ENCODE measurements around the gene FBXW2.
A peak's percentile ranks its signal among the peaks of the same experiment; 100 is the strongest.
"Not testable (repeated sequence)": the region's sequence is repeated elsewhere in the genome, so short reads cannot be mapped to it uniquely, and the experiment has no call there.

FBXW2 gene, protein sequence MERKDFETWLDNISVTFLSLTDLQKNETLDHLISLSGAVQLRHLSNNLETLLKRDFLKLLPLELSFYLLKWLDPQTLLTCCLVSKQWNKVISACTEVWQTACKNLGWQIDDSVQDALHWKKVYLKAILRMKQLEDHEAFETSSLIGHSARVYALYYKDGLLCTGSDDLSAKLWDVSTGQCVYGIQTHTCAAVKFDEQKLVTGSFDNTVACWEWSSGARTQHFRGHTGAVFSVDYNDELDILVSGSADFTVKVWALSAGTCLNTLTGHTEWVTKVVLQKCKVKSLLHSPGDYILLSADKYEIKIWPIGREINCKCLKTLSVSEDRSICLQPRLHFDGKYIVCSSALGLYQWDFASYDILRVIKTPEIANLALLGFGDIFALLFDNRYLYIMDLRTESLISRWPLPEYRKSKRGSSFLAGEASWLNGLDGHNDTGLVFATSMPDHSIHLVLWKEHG

DNA sequence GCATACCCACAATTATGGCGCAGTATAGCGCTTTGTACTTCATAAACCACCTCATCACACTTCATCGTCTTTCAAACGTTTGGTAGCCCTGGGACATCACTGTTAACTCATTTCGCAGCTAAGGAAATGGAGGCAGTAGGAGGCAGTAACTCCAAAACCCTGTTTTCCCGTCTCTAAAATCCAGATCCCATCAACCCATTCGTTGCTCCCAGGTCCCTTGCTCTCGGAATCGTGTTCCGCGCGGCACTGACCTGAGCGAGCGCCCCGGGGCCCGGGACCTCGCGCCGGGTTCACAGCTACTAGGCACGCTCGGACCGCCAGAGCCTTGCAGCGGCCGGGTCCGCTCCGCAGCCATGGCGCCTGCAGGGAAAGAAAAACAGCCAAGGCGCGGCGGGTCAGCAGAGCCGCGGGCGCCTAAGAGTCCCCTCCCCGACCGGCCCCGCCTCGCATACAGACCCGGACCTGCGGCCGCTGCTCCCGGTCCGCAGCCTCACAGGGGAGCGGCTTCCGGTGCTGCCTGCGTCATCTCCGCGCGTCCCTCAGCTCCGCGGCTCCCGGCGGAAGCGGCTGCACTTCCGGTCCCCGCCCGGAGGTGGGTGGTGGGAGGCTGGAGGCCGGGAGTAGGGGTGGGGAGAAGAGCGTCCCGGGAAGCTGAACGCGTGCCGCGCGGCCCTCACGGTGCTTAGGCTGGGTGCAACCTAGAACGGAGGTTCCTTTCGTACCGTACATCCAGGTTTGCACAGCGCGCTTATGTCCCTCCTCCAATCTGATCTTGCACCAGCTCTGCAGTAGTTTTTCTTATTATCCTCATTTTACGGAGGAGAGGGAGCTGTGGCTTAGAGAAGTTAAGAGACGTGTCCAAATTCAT lies at the start of gene FBXW2:
FBXW2 (minus strand) TSS at position 519 of the 868 bp plus-strand sequence. CDS start 5,158 bp downstream, outside the sequence.
- DNase-seq (ENCODE audit: low read depth) = peak; percentile 69

DNA sequence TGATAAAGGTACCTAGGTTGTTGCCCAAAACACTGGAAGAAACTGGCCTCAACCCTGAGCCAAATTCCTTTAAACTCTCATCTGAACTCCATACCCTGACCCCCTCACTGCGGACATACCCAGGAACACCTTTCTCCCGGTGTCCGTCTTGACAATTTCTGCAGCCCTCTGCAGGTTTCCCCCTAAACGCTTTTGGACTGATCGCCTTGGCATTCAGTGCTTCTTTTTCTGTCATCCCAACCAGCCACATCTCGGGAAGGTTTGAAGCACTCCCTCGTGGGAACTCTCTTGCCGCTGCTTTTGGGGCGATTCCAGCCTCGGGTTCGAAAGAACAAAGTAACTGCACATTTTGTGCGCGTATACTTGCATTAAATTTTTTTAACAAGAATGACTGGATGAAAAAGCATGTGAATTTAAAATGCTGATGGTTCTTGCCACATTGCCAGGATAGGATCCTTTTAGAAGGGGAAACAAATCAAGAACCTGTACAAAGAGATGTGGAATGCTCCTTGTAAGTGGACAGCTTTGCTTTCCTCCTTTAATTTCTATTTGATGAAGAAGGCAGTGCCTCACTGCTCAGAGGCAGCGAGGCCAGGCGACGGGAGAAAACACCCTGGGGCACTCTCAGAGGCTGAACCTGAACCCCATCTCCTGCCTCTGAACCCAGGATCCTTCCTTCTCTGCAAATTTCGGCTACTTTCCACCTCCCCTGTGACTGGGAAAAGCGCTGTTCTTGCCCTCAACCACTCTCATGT lies 48.9 kb upstream of the FBXW2 start:
- no peak for DNase-seq (ENCODE audit: low read depth)

DNA sequence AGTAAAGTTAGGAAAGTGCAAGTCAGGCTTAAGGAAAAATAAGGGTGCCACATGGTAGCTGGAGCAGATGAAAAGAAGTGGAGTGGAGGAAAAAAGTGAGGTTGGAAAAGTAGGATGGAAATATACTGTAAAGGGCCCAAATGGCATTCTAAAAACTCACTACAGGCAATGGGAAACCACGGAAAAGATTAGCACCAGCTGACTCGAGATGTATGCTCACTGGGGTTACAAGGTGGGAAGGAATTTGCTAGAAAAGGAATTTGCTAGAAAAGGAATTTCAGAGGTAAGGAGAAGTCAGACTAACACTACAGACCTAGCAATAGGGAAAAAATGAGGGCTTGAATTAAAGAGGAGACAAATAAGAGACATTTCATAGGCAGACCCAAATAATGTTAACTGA lies 45.9 kb upstream of the FBXW2 start:
- DNase-seq (ENCODE audit: low read depth) = no peak

DNA sequence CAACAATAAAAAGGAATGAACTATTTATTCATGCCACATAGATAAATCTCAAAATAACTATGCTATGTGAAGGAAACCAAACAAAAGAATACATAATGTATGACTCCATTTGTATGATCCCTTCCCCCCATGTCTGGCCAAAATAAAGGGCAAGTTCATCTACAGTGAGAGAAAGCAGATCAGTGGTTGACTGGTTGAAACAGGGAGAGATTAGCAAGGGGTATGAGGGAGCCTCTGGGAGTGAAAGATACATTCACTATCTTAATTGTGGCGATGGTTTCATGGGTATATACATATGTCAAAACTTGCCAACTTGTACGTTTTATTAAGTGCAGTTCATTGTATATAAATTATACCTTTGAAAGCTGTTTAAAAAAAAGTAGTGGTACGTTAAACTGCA lies 44.7 kb upstream of the FBXW2 start:
- DNase-seq (ENCODE audit: low read depth) = no peak

DNA sequence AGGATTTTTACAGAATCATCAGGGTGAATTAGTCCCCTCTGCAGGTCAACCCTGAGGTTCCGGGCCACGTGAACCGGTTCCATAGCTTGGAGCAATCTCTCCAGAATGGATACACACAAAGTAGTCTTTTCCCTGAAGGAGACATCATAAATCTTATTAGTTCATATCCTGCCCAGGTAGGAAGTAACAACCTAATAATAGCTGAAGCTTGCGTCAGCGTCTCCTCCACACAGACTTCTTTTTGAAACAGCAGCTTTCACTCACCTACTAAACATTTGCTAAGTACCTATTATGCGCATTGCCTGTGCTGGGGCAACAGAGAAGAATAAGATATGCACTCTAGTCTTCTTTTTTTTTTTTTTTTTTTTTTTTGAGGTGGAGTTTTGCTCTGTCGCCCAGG lies 40.1 kb upstream of the FBXW2 start:
- DNase-seq (ENCODE audit: low read depth) = no peak

DNA sequence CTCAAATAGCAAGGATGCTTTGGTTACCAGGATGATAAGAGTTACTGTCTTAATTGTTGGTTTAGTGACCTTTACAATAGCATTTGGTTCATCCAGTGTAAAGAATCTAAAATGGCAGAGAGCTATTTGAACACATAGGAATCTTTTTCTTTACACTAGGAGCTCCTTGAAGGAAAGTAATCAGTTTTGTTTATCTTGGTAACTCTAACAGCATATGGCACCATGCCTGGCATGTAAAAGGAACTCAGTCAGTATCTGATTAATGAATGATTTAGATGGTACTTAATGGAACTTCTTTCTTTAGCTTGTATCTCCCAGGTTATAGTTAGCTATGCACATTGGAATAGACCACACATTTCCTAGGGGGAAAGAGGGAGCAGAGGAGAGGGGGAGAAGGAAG lies 39.6 kb upstream of the FBXW2 start:
- no peak for DNase-seq (ENCODE audit: low read depth)

DNA sequence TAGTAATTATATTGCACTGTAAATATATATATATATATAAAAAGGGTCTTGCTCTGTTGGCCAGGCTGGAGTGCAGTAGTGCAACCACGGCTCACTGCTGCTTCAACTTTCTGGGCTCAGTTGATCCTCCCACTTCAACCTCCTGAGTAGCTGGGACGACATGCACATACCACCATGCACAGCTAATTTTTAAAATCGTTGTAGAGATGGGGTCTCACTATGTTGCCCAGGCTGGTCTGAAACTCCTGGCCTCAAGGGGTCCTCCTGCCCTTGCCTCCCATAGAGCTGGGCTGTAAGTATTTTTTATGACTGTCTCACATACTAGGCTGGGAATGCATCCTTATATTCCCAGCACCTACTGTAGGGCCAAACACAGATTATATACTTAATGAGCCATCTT lies 37.6 kb upstream of the FBXW2 start:
- no peak for DNase-seq (ENCODE audit: low read depth)

DNA sequence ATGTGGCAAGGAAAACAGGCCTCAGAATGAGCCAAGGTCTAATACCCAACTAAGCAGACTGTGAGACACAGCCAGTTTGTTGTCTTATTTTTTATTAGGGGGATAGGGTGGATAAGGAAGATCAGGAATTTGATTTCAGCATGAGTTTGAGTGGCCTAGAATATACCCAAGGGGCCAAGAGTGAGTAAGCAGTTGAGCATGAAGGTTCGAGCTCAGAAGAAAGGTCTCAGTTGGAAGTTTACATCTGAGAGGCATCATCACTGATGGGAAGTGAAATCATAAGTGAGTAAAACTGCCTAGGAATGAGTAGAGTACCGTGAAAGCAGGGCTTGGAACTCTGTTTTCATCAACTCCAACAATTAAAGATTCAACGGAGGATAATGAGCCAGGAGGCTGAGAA lies 36.9 kb upstream of the FBXW2 start:
- DNase-seq (ENCODE audit: low read depth) = no peak

DNA sequence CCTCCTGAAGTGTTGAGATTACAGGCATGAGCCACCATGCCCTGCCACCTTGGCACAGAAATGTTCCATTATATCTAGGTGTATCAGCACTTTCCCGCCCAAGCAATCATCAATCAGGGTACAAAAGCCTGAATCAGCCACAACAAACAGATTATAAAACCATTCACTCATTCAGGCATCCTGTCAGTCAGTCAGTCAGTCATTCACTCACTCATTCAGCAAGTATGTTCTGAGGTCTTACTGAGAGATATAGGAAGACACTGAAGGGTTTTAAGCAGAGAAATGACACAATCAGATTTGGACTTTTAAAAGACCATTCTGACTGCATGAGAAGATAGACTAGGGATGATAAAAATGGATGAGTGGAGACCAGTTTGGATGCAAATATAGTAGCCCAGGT lies 36.4 kb upstream of the FBXW2 start:
- no peak for DNase-seq (ENCODE audit: low read depth)

DNA sequence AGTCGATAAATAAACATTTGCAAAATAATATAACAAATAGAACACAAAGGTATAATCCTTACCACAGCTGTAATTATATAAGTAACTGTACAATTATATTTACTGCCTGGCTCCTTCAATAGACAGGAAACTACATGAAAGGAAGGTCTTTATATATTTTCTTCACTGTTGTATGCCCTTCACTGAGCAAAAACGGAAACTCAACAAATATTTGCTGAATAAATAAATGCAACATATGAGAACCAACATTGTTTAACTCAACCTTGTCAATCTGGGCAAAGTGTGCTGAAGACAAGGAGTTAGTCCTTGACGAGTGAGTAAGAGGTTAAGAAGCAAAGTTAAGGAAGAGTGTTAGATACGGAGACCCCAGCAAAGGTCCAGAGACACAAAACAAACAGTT lies 26.9 kb upstream of the FBXW2 start:
- DNase-seq (ENCODE audit: low read depth) = no peak

DNA sequence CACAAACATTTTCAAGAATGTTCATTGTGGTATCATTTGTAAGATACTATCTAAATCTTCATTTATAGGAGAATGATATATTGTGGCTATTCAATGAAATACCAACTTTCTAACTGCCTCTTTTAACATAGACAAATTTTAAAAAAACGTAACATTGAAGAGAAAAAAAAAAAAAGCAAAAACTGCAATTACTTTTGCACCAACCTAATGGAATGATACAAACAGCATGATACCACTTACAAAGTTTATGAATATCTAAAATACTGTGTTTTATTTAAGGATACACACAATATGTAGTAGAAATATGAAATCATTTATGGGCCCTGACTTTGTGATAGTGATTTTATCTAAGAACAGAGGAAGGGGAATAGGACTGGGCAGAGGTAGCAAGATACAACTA lies 25.4 kb upstream of the FBXW2 start:
- no peak for DNase-seq (ENCODE audit: low read depth)

DNA sequence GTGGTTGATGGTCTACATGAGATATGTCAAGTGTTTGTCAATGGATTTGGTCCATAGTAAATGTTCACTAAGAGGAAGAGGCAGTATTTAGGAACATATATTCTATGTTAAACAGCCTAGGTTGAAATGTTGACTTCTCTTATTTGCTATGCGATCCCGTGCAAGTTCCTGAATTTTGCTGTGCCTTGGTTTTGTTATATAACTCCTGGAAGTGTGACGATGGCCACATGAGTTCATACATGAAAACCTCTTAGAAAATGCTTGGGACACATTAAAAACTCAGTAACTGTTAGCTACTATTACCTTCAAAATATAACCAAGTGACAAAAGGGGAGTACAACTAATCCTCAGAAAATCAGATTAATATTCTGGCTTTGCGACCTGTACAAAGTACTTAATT lies 21.9 kb upstream of the FBXW2 start:
- no peak for DNase-seq (ENCODE audit: low read depth)

DNA sequence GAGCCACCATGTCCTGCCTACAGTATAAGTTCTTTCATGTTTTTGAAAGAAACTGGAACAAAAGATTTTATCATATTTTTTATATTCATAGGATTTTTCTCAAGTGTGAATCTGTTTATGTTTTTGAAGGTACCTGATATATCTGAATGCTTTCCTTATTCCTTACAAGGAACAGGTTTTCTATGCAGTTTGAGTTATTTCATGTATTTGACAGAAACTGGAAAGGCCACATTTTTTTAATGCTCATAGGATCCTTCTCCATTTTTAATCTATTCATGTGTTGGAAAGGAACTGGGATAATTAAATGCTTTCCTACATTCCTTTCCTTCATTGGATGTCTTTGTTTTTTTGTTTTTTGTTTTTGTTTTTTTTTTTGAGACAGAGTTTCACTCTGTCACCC lies 15.7 kb upstream of the FBXW2 start:
- no peak for DNase-seq (ENCODE audit: low read depth)

DNA sequence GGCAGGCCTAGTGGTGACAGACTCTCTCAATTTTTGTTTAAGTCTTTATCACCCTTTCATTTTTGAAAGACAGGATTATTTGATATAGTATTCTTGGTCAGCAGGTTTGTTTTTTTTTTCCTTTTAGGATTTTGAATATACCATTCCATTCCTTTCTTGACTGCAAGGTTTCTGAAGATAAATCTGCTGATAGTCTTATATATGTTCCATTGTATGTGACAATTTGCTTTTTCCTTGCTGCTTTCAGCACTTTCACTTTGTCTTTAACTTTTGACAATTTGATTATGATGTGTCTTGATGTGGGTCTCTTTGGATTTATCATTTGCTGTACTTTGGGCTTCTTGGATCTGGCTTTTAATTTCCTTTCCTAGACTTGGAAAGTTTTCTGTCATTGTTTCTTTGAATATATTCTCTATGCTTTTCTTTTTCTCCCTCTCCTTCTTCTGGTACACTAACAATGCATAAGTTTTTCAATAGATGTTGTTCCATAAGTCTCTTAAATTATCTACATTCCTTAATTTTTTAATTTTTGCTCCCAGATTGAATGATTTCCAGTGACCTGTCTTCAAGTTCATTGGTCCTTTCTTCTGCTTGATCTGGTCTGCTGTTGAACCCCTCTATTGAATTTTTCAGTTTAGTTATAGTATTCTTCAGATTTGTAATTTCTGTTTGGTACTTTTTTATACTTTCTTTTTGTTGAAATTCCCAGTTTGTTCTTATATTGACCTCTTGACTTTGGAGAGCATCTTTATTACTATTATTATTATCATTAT lies 14.6 kb upstream of the FBXW2 start:
- DNase-seq (ENCODE audit: low read depth) = no peak

DNA sequence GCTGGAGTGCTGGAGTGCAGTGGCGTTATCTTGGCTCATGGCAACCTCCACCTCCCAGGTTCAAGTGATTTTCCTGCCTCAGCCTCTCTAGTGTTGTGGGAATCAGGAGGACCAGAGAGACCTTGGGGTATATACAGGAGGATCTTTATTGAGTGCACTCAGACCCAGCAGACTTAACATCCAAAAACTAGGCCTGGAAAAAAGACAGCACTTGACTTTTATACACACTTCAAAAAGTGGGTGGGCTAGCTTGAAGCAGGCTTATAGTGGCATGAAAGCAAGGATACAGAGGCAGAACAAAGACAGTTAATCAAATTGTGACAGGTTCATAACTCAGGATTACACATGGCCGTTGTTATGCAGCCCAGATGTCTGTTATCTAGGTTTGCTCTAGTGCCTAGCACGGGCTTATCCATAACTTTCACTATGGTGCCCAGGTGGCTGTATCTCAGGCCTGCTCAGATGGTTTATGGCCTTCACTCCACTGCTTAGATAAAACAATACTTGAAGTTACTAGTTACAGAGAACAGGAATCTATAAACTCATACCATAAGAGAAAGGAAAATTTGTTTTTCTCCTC lies 11.7 kb upstream of the FBXW2 start:
- DNase-seq (ENCODE audit: low read depth) = not testable (repeated sequence)

DNA sequence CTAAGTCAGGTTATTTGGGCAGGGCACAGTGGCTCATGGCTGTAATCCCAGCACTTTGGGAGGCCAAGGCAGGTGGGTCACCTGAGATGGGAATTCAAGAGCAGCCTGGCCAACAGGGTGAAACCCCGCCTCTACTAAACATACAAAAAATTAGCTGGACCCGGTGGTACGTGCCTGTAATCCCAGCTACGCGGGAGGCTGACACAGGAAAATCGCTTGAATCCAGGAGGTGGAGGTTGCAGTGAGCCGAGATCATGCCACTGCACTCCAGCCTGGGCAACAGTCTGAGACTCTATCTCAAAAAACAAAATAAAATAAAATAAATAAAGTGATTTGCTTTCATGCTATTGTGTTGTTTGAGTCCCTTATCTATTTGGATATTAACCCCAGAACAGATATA lies 8.2 kb upstream of the FBXW2 start:
- DNase-seq (ENCODE audit: low read depth) = no peak

DNA sequence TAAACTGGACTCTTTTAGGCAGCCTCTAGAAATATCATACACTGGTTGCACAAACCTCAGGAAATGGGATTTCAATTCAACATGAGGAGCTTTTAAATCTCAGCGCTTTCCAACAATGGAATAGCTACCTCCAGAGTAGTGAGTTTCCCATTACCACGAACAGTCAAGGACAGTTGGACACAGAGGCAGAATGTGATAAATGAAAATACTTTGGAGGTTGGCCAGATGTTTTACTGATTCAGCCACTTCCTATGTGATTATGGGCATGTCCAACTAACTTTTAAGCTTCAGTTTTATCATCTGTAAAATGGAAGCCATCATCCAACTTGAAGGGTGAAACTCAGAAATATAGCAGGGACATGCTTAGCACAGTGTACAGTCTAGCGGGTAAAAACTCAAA lies 2.1 kb downstream of the FBXW2 start:
- DNase-seq (ENCODE audit: low read depth) = no peak

DNA sequence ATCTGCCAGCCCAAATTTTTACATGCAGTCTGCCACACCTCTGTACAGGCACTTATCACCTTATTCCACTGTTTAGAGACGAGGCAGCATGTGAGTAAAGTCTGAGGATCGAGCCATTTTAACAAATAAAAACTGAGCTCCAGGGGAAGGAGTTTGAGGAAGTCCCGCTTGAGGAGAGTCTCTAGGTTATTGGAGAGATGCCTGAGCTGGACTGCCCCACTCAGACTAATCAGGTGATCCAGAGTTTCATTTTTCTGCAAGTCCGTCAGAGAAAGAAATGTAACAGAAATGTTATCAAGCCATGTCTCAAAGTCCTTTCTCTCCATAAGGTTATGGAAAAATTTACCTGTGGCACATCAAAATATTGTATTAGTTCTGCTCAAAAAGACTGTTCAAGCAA lies 5.3 kb downstream of the FBXW2 start:
- DNase-seq (ENCODE audit: low read depth) = no peak

DNA sequence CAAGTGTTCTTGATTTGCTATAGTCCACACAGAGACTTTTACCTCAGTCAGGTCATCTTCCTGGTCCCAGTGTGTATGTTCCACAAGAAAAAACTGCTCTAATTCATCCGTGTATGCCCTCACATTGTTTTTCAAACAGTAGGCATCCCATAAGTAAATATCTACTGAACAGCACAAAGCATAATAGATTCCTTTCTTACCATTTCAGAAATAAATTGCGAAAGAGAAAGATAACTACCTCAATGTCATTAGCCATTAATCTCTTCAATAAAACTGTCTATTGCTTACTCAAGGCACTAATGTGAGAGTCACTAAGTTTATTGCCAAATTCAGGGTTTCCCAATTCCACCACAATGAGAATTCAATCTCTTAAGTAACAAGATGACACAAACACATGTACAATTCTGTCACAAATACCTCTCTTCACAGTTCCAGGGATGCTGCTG lies 9.6 kb downstream of the FBXW2 start:
- DNase-seq (ENCODE audit: low read depth) = no peak

DNA sequence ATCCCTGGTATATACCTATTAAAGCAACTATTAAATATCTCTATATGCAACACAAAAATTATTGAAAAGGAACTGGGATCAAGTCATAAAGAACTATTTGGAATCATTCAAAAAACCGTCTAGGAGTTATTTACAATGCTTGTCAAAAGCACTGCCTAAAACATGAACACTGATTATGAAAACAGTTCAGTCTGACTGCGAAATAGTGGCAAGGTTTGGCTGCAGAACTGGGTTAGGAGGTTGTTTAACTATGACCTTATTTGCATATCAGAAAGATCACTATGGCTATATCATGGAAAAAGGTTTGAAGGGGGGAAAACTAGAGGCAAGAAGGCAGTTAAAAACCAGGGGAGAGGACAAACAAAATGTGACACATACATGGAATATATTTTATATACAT lies 12.0 kb downstream of the FBXW2 start:
- no peak for DNase-seq (ENCODE audit: low read depth)

DNA sequence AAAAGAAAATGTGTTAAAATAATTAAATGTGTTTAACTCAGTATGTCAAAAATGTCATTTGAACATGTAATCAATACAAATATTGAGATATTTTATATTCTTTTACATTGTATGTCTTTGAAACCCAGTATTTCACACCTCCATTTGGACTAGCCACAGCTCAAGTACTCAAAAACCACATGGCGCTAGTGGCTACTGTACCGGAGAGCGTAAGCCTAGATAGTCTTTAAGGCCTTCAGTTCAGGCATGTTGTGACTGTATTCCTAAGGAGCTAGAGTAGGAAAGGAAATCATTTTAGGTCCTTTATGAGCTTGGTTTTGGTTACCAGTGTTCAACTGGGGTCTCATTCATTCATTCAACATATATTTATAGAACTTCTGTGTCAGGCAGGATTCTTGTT lies 12.8 kb downstream of the FBXW2 start:
- DNase-seq (ENCODE audit: low read depth) = no peak

All from stimulated activated CD8-positive, alpha-beta memory T cell treated with anti-CD3 and anti-CD28 coated beads, Interleukin-12 subunit alpha, Interleukin-12 subunit beta, amount 100 ng/mL, for 1 hour (primary cell).